HCT116 (cell line): Measurements from ENCODE around the gene PDILT. TPM values are rescaled to one million over a fixed set of nuclear protein-coding genes. Genes with fewer than 3 reads are reported as not detected.

Experiments
- ATAC-seq: fragments of 200-7000 bp; cut with Tn5 transposase; 2 replicates; pipeline ENCODE4 v1.9.1; 2020; ENCODE audit warnings: mild to moderate bottlenecking, moderate library complexity
- BruUV-seq: library from RNA; stranded (reverse); fragments of 400-500 nt; replicated peaks from 2 replicates; lab custom pipeline; 2021; lab: Mats Ljungman, UMichigan
- CTCF ChIA-PET: fragments of 300-600 bp; sonication (Branson Sonifier 250); formaldehyde crosslinking; loops from one replicate; lab custom pipeline; 2021; ENCODE audit warnings: antibody characterized with exemption; lab: Charles Lee
- POLR2A ChIA-PET: fragments of 300-600, 350-600 bp; sonication (Branson Sonifier 250); formaldehyde crosslinking; loops from one replicate; lab custom pipeline; 2021; ENCODE audit warnings: antibody characterized with exemption; lab: Charles Lee
- RAD21 ChIA-PET, 2 experiments: fragments of 300-600 bp; sonication (Branson Sonifier 250); formaldehyde crosslinking; loops; one replicate each; lab custom pipeline; 2023; ENCODE audit warnings: low total read pairs in 2 of 2; ENCODE audit not compliant: uncharacterized antibody in 2 of 2, unreplicated experiment in 2 of 2, low non-redundant PET in 1 of 2; lab: Charles Lee
- DNase-seq: peaks from one replicate; pipeline ENCODE4 v3.0.0-alpha.2; 2010; ENCODE audit warnings: low read depth, low spot score
- H2AFZ ChIP-seq: fragments of 200-600 bp; shearing (Covaris generic), sonication (generic); 2 replicates; pipeline ENCODE4 v1.6.1; 2017; ENCODE audit warnings: low read depth, mixed run types, mixed read lengths, antibody characterized with exemption, low read length; ENCODE audit not compliant: poor library complexity, severe bottlenecking
- H3K27ac ChIP-seq: 2 replicates; pipeline ENCODE4 v1.5.1; 2012; ENCODE audit warnings: low read depth, low read length
- H3K27me3 ChIP-seq: fragments of 200-600 bp; sonication (generic); 2 replicates; pipeline ENCODE4 v1.6.1; 2016; ENCODE audit warnings: mixed run types, low read length, mixed read lengths; ENCODE audit not compliant: insufficient read depth
- H3K36me3 ChIP-seq, 2 experiments: fragments of 200-500 bp in 1 of 2; fragments of 200-600 bp in 1 of 2; sonication (Bioruptor generic) in 1 of 2; sonication (generic) in 1 of 2; 2 replicates each; pipeline versions ENCODE4 v1.5.1 to v1.6.1; 2014 to 2016; ENCODE audit warnings: low read length in 2 of 2, inconsistent platforms in 1 of 2, mixed read lengths in 1 of 2, mixed run types in 1 of 2; ENCODE audit not compliant: insufficient read depth in 2 of 2, control insufficient read depth in 1 of 2
- H3K4me1 ChIP-seq, 2 experiments: fragments of 200-600 bp in 1 of 2; sonication (generic) in 1 of 2; 2 replicates each; pipeline versions ENCODE4 v1.5.1 to v1.6.1; 2012 to 2017; ENCODE audit warnings: low read length in 2 of 2, inconsistent platforms in 1 of 2, mild to moderate bottlenecking in 1 of 2, mixed read lengths in 1 of 2, mixed run types in 1 of 2, moderate library complexity in 1 of 2; ENCODE audit not compliant: insufficient read depth in 2 of 2, control insufficient read depth in 1 of 2
- H3K4me2 ChIP-seq: fragments of 200-600 bp; sonication (generic); 2 replicates; pipeline ENCODE4 v1.6.1; 2017; ENCODE audit warnings: mixed run types, low read length, mixed read lengths
- H3K4me3 ChIP-seq, 2 experiments: fragments of 200-600 bp in 1 of 2; sonication (generic) in 1 of 2; replicated peaks in 1 of 2; 2 replicates each; pipeline ENCODE4 v1.5.1; 2011 to 2016; ENCODE audit warnings: low read length in 2 of 2, control low read depth in 1 of 2, low read depth in 1 of 2, mild to moderate bottlenecking in 1 of 2, mixed read lengths in 1 of 2, mixed run types in 1 of 2
- H3K79me2 ChIP-seq: fragments of 200-600 bp; sonication (generic); 2 replicates; pipeline ENCODE4 v1.6.1; 2017; ENCODE audit warnings: mild to moderate bottlenecking, mixed run types, low read length, moderate library complexity, mixed read lengths; ENCODE audit not compliant: insufficient read depth
- H3K9ac ChIP-seq: fragments of 200-600 bp; sonication (generic); 2 replicates; pipeline ENCODE4 v1.6.1; 2016; ENCODE audit warnings: low read length, mixed read lengths
- H3K9me2 ChIP-seq: fragments of 200-600 bp; sonication (generic), shearing (Covaris generic); 2 replicates; pipeline ENCODE4 v1.6.1; 2017; ENCODE audit warnings: mixed run types, mild to moderate bottlenecking, moderate library complexity; ENCODE audit not compliant: insufficient read depth
- H3K9me3 ChIP-seq, 2 experiments: fragments of 200-500 bp in 1 of 2; fragments of 200-600 bp in 1 of 2; sonication (Bioruptor generic) in 1 of 2; sonication (generic) in 1 of 2; 2 replicates each; pipeline ENCODE4 v1.6.1; 2014 to 2017; ENCODE audit warnings: low read length in 2 of 2, mixed read lengths in 2 of 2, inconsistent platforms in 1 of 2, low read depth in 1 of 2, mild to moderate bottlenecking in 1 of 2, mixed run types in 1 of 2, moderate library complexity in 1 of 2; ENCODE audit not compliant: control insufficient read depth in 1 of 2, insufficient read depth in 1 of 2
- H4K20me1 ChIP-seq: fragments of 200-600 bp; sonication (generic), shearing (Covaris generic); 2 replicates; pipeline ENCODE4 v1.6.1; 2017; ENCODE audit warnings: mixed run types, mild to moderate bottlenecking, moderate library complexity; ENCODE audit not compliant: insufficient read depth
- ELF1 ChIP-seq: IDR thresholded peaks from 2 replicates; pipeline ENCODE4 v1.6.1; 2012; ENCODE audit warnings: low read depth, borderline replicate concordance
- EZH2 ChIP-seq: fragments of 200-600 bp; sonication (generic); IDR thresholded peaks from 2 replicates; pipeline ENCODE4 v1.6.1; 2017; ENCODE audit warnings: antibody characterized with exemption, mixed run types
- EZH2phosphoT487 ChIP-seq: fragments of 200-600 bp; IDR thresholded peaks from 2 replicates; pipeline ENCODE4 v1.6.1; 2018; ENCODE audit warnings: antibody characterized with exemption, borderline replicate concordance
- FOSL1 ChIP-seq: IDR thresholded peaks from 2 replicates; pipeline ENCODE4 v1.6.1; 2012; ENCODE audit warnings: low read depth
- JUND ChIP-seq: IDR thresholded peaks from 2 replicates; pipeline ENCODE4 v1.6.1; 2012
- POLR2AphosphoS5 ChIP-seq: IDR thresholded peaks from 2 replicates; pipeline ENCODE4 v1.6.1; 2011; ENCODE audit warnings: mild to moderate bottlenecking, low read depth, low read length, moderate library complexity
- SP1 ChIP-seq: IDR thresholded peaks from 2 replicates; pipeline ENCODE4 v1.6.1; 2012; ENCODE audit warnings: low read depth
- ZFX ChIP-seq: fragments of 450-650 bp; IDR thresholded peaks from 2 replicates; pipeline ENCODE4 v1.6.1; 2017
- ZNF274 ChIP-seq: fragments of 200-500 bp; sonication (Bioruptor generic); IDR thresholded peaks from 2 replicates; pipeline ENCODE4 v1.6.1; 2014; ENCODE audit warnings: mild to moderate bottlenecking, low read depth, low read length, inconsistent platforms
- intact Hi-C: fragments of 100-400 bp; cut with micrococcal nuclease; formaldehyde crosslinking; loops from 2 replicates; pipeline ENCODE4 v1.10.0; 2022
- total RNA-seq: library from RNA; stranded (reverse); gene quantifications from one replicate; pipeline ENCODE4 v1.2.1, GENCODE V29; 2021; ENCODE audit not compliant: unreplicated experiment
- TF ChIP-seq, protein P1 (sequence below): IDR thresholded peaks from 2 replicates; pipeline ENCODE4 v1.6.1; 2012
- TF ChIP-seq, protein P2 (sequence below): IDR thresholded peaks from 2 replicates; pipeline ENCODE4 v1.6.1; 2011; ENCODE audit warnings: mild to moderate bottlenecking, low read length, moderate library complexity; ENCODE audit not compliant: insufficient replicate concordance; ENCODE audit errors: extremely low read depth
- TF ChIP-seq, protein P3 (sequence below): IDR thresholded peaks from 2 replicates; pipeline ENCODE4 v1.6.1; 2012

Gene PDILT
- total RNA-seq, 1 experiment from 2014 or later, result not detected

DNA sequence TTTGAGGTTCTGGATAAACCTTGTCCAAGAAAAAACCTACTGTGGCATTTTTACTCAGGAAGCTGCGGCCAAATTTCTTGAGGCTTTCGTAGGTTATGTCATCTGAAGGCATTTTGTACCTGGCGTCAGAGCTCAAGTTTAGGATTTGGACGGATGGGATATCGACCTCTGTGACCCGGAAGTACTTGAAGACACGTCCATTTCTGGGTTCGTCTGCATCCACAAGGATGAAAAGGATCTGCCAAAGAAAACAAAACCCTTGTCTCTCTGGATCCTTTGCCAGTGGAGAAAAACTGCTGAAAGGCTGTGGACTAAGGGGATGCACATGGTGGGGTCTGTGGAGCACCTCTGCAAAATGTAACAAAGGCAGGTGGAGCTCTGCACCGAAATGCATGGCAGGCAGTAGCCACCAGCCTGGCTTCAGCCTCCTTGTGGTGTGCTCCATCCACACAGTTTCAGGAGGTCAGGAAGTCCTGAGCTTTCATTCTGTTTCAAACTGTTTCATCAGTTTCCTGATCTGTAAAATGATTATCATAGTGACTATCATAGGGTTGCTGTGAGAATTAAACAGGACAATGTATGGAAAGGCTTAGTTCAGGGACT is 35.0 kb downstream of the PDILT start:
- intact Hi-C loops, result no loop called here
- Histone ChIP-seq H3K9me2 (no peaks in the 10 kb centered on the region), H3K4me2 (no peak overlapping the region), H3K27ac (no peak overlapping the region), H4K20me1 (no peaks in the 10 kb centered on the region), H3K79me2 (no peaks in the 10 kb centered on the region), H3K4me3 (no peak overlapping the region), H2AFZ (no peak overlapping the region), H3K9me3 (no peaks in the 10 kb centered on the region), H3K9ac (no peak overlapping the region), H3K36me3 (no peaks in the 10 kb centered on the region), H3K27me3 (peaks cover 31% of the 10 kb centered on the region; the same call in 1 of the 2 replicates), H3K4me1 (no peaks in the 10 kb centered on the region)
- no TSS peak for BruUV-seq
- no peak for ATAC-seq
- POLR2A ChIA-PET, result no interaction called here
- DNase-seq, result no peak
- RAD21 ChIA-PET, result no interaction called here
- CTCF ChIA-PET, result no interaction called here
- TF ChIP-seq ZFX, result no peak
- TF ChIP-seq ELF1, result no peak

DNA sequence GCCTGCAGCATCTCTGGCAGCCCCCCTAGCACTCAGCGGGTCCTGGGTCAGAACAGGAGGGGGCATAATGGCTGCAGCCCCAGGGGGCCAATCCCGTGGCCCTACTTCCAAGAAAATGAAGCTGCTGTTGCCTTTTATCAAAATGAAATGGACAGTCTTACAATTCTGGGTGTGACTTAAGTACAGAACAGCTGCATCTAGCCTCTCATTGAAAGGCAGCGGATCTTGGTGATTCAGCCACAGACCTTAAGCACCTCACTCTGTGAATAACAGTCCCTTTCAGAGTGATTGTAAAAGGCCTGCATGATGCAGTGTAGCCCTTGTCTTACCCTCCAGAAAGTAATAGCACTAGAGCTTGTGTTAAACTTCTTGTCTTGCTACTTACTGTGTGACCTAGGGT is 40.5 kb downstream of the PDILT start:
- intact Hi-C loops, result no loop called here
- CTCF ChIA-PET, result no interaction called here

More for the DNA sequence above, 40.5 kb downstream of the PDILT start:
- Histone ChIP-seq H3K9ac (no peak overlapping the region), H3K4me1 (no peaks in the 10 kb centered on the region), H3K9me2 (no peaks in the 10 kb centered on the region), H3K27ac (no peak overlapping the region), H3K79me2 (no peaks in the 10 kb centered on the region), H3K4me3 (no peak overlapping the region), H3K9me3 (no peaks in the 10 kb centered on the region), H3K27me3 (peaks cover 36% of the 10 kb centered on the region; the same call in 1 of the 2 replicates), H4K20me1 (no peaks in the 10 kb centered on the region), H3K4me2 (no peak overlapping the region), H3K36me3 (no peaks in the 10 kb centered on the region), H2AFZ (no peak overlapping the region)
- TF ChIP-seq, protein P1, sequence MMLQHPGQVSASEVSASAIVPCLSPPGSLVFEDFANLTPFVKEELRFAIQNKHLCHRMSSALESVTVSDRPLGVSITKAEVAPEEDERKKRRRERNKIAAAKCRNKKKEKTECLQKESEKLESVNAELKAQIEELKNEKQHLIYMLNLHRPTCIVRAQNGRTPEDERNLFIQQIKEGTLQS, result no peak
- TF ChIP-seq ZNF274 (no peak), ELF1 (no peak), FOSL1 (no peak), SP1 (no peak), EZH2phosphoT487 (no peak), EZH2 (no peak), POLR2AphosphoS5 (no peak), JUND (no peak)
- TF ChIP-seq, protein P2, sequence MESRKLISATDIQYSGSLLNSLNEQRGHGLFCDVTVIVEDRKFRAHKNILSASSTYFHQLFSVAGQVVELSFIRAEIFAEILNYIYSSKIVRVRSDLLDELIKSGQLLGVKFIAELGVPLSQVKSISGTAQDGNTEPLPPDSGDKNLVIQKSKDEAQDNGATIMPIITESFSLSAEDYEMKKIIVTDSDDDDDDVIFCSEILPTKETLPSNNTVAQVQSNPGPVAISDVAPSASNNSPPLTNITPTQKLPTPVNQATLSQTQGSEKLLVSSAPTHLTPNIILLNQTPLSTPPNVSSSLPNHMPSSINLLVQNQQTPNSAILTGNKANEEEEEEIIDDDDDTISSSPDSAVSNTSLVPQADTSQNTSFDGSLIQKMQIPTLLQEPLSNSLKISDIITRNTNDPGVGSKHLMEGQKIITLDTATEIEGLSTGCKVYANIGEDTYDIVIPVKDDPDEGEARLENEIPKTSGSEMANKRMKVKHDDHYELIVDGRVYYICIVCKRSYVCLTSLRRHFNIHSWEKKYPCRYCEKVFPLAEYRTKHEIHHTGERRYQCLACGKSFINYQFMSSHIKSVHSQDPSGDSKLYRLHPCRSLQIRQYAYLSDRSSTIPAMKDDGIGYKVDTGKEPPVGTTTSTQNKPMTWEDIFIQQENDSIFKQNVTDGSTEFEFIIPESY, result no peak
- TF ChIP-seq, protein P3, sequence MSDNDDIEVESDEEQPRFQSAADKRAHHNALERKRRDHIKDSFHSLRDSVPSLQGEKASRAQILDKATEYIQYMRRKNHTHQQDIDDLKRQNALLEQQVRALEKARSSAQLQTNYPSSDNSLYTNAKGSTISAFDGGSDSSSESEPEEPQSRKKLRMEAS, result no peak
- RAD21 ChIA-PET, result no interaction called here
- BruUV-seq, result no TSS peak
- ATAC-seq (no peak), DNase-seq (no peak)
- POLR2A ChIA-PET, result no interaction called here
